HG03280 (cell line): Measurements from ENCODE around the gene MXRA8.
"Not testable (repeated sequence)": the region's sequence is repeated elsewhere in the genome, so short reads cannot be mapped to it uniquely, and the experiment has no call there.

Experiments
- ATAC-seq: cut with Tn5 transposase; IDR thresholded peaks from one replicate; pipeline ENCODE4 v1.9.1; 2021; ENCODE audit warnings: mild to moderate bottlenecking, moderate library complexity; ENCODE audit not compliant: unreplicated experiment

MXRA8 gene, protein sequence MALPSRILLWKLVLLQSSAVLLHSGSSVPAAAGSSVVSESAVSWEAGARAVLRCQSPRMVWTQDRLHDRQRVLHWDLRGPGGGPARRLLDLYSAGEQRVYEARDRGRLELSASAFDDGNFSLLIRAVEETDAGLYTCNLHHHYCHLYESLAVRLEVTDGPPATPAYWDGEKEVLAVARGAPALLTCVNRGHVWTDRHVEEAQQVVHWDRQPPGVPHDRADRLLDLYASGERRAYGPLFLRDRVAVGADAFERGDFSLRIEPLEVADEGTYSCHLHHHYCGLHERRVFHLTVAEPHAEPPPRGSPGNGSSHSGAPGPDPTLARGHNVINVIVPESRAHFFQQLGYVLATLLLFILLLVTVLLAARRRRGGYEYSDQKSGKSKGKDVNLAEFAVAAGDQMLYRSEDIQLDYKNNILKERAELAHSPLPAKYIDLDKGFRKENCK

DNA sequence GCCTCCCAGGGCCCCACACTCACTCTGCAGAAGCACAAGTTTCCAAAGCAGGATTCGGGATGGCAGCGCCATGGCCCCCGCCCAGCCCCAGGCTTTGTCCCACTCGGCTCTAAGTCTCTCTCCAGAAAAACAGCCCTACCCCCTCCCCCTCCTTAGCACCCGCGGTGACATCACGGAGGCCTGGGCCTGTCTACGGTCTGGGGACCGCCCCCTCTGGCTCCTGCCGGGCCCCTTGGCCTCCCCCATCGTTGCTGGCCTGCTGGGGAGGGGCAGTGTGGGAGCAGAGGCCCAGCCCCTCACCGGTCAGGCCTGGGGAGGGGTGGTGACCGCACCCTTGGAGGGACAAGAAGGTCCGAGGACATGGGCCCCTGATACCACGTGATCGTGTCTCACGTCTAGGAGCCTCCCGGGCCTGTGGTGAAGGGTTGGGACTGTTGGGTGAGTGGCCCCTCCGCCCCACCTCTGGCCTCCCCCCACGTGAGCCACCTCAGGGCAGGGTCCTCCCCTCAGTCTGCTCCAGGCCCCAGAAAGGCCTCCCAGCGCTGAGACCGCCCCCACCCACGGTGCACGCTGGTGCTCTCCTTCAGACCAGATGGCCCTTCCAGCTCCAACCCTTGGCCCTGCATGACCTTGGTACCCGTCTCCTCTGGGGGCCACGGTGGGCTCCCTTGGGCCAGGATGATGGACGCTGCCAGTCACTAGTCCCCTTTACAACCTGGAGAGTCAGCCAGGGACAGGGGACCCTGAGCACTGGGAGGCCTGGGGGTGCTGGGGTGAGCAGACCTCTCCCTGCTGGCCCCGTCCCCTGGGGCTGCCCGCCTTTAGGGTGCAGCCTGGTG is at the start of gene MXRA8:
TSS of gene MXRA8 (minus strand) at position 123 of the 839 bp plus-strand sequence. CDS start at position 72, 51 bp downstream.
- ATAC-seq: no peak

DNA sequence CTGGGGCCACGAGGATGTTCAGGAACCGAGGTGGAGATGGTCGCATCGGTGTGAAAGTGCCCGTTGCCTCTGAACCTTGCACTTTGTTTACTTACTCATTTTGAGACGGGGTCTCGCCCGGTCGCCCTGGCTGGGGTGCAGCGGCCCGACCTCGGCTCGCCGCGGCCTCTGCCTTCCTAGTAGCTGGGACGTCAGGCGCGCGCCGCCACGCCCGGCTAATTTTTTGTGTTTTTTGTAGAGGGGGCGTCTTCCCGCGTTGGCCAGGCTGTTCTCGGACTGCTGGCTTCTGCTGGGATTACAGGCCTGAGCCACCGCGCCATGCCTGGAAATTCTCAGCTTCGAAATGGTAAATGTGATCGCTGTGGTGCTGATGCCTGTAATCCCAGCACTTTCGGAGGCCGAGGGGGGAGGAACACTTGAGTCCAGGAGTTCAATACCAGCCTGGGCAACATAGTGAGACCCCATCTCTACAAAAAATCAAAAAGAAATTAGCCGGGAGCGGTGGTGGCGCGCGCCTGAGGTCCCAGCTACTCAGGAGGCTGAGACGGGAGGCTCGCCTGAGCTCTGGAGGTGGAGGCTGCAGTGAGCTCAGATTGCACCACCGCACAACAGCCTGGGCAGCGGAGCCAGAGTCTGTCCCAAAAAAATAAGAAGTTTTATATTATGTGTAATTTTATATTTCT is 49.4 kb upstream of the MXRA8 start:
- no peak for ATAC-seq

DNA sequence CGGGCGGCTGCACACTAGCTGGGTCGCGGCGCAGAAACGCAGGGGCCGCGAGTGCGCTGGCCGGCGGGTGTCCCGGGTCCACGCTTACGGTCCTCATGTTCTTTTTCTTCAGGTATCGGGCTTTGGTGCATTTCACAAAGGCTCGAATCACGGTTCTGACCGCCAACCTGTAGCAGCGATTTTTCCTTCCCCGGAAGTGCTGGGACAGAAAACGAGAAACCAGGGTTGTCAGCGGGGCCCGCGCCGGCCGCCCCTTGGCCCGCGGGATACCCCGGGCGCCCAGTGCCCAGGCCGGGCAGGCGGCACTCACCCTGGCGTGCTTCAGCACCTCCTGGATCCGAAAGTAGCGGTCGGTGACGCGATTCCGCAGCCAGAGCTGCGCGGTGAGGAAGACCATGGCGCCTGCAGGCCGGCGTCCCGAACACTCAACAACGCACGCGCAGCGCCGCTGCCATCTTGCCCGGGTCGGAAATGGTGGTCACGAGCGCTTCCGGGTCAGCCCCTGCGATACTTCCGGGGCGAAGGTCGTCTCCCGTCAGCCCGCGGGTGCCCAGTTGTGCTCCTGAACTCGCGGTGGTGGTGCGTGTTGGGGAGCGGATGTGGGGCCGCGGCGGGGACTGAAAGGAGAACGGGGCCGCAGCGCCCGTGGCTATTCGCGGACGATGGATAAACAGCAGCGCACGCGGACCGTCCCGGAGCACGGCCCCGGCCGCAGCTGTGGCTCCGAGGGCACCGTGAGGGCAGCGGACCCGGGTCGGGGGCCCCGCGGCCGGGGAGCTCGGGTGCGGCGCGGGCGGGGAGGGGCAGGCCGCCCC is 48.7 kb upstream of the MXRA8 start, which contains the start of gene MRPL20:
TSS of gene MRPL20 (minus strand) at position 473 of the 815 bp plus-strand sequence. CDS start at position 397, 76 bp downstream.
- ATAC-seq: peak; percentile 92

DNA sequence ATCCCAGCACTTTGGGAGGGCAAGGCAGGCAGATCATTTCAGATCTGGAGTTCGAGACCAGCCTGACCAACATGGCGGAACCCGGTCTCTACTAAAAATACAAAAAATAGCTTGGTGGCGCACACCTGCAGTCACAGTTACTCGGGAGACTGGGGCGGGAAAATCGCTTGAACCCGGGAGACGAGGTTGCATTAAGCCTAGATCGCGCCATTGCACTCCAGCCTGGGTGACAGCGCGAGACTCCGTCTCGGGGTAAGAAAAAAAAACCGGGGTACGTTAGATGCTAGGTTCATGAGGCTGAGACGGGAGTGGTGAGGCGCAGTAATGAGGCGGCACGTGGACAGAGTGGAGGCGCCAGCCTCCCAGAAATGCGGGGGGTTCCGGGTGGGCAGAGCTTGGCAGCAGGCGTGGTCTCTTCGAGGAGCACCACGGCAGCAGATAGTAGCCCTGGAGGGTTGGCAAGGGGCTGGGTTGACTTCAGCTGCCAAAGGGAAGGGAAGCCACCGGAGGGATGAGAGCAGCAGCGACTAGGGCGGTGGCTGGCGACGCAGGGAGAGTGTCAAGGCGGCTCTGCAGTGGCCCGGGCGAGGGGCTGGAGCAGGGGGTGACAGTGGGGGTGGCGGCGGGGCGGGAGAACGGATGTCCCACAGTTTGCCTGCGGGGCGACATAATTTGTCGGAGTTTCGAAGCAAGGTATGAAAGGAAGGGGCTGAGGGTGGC is 47.9 kb upstream of the MXRA8 start:
- no peak for ATAC-seq

DNA sequence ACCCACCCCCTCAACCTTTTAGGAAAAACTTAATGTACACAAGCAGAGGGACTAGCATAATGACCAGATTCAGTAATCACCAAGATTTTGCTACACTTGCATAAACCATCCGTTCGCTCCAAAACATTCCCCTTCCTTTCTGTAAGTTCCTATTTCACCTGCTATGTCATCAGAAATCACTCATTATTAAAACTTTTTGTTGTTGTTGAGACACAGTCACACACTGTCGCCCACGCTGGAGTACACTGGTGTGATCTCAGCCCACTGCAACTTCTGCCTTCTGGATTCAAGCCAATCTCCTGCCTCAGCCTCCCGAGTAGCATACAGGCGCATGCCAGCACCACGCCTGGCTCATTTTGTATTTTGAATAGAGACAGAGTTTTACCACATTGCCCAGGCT is 45.3 kb upstream of the MXRA8 start:
- ATAC-seq: no peak

DNA sequence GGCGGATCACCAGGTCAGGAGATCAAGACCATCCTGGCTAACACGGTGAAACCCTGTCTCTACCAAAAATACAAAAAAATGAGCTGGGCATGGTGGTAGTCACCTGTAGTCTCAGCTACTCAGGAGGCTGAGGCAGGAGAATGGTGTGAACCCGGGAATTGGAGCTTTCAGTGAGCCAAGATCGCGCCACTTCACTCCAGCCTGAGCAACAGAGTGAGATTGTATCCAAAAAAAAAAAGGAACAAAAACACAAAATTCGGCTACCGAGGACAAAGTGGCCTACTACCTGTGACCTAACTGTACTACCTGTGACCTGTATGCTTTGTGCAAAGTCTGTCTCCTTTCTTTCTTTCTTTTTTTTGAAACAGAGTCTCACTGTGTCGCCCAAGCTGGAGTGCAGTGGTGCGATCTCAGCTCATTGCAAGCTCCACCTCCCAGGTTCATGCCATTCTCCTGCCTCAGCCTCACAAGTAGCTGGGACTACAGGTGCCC is 44.6 kb upstream of the MXRA8 start:
- ATAC-seq: not testable (repeated sequence)

DNA sequence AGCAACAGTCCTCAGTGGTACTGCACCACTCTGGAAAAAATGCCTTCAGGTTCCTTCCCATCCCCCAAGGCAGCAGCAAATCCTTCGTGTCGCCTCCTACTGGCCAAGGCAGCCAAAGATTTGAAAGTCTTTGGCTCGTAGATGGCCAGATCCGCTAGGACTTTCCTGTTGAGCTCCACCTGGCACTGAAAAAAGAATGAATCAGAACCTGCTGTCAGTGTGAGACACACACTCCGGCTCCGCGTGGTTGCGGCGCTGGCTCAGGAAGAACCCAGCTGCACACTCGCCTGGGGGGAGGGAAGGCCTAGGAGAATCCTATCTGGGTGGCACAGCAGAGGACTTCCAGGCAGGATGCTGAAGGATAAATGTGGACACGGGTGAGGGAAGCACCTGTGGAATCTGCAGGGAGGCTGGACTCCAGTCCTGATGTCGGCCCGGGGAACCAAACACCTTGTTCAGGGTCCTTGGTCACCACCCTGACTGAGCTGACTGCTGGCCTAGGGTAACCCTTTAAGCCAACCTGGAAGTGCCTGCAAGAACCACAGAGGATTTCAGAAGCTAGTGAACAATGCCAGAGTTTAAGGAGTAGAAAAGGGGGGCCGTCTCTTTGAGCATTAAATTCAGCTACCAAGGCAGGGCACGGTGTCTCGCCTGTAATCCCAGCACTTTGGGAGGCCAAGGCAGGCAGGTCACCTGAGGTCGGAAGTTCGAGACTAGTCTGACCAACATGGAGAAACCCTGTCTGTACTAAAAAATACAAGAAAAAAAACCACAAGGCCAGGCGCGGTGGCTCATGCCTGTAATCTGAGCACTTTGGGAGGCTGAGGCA is 43.9 kb upstream of the MXRA8 start:
- no peak for ATAC-seq

DNA sequence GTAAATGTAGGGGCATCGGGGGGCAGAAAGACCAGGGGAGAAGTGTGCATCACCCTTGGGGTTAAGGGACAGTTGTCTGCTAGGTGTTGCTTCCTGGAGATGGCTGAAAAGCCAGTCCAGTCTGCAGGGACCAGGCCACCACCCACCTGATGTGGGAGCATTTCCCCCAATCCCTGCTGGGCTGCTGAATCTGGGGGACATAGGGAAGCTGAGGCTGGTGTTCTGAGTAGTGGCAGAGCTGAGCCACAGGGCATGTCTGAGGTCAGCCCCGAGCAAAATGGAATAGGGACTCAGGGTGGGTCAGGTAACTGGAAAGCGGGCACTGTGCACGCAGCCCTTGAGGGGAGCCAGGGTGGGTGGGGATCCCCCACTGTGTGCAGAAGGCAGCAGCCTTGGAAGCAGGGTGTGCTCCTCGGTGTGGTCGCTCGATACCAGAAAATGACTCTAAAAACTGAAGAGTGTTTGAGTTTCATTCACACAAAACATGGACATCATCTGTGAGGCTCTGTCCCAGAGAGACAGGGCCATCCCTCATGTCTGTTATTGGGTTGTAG is 43.2 kb upstream of the MXRA8 start:
- no peak for ATAC-seq

DNA sequence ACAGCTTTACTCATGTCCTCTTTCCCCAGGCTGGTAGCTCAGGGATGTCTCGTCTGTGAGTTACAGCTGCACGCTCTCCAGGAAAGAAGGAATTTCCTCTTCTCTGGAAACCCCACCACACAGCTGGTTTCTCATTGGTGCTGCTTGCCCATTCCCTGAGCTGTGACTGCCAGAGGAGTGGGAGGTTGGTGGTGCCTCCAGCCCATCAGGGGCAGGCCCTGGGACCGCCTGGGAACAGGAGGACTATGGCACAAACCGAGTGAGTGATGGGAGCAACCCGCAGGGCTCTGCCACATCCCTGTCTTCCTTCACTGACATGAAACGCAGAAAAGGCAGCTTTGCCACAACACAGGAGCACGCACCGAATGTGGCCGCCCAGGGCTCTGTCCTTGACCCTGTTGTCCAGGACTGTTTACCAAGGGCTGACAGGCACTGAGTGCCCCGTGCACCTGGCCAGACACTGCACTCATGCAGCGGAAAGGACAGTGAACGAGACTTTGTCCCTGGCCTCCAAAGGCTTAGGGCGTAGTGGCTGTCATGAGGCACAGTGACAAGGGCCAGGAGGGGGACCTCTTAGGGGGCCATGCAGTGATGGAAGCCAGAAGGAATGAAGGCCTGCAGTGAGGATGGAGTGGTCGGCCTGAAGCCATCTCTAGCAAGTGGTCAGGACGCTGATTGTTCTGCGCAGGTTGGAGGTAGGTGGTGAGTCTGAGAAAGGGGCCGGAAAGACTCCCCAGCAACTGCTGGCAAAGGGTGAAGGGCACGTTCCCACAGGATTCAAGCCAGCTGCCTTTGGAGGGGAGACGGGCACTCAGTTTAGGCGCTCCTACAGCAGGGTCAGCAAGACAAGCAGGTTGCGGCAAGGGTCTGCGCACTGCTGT is 42.5 kb upstream of the MXRA8 start:
- ATAC-seq: no peak

DNA sequence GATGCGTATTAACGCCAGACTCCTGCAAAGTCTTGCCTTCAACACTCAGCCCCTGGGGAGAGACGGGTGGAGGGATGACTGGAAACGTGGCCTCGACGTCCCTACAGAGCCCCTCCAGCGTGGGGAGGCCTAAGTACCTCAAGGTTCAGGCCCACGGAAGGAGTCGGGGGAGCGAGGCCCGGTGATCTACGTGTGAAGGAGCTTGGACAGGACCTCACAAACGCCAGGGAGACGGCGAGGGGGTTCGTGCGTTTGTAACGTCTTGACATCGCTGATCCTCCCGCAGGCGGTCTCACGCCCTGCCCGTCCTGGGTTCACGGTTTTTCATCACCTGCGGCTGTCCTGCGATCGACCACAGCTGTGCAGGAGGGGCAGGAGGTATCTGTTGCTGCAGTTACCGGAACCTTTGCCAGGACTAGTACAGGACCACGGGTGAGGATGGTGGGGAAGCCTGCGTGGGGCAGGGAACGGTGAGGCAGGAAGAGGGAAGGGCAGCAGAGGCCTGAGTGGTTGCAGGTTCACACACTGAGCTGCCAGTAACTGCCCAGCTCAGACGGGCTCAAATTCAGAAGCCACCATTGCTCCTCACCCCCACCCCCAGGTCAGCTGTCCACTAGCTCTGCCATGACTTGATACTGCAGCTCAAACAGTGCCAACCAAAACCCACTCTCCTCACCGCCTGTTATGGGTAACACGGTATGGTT is 41.7 kb upstream of the MXRA8 start:
- no peak for ATAC-seq

DNA sequence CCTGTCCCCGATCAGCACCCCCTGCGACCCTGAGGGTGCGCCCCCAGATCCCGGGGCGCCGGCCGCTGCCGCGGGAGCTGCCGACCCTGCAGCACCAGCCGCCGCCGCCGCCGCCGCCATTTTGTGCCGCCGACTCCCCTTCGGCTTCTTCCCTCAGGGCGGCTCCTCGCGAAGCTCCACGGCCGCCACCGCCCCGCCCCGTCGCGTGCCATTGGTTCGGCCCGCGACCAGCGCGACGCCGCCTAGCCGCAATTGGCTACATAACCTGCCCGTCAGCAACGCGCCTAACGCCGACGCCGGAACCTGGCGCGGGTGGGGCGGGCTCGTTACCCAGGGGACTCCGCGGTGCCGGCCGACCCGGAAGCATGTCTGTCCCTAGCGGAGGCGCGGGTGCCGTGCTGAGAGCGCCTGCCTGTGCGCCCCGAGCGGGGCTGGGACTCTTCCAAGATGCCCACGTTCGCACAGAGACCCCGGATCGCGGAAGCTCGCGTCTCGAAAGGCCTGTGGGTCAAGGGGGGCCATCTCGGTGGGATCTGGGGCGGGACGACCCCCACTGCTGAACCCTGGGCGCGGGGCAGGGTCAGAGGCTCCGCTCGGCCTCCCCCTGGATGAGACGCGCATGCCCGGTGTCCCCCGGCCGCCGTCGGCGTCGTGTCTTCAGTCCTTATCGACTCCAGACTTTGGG is 41.0 kb upstream of the MXRA8 start, which contains the start of gene CCNL2:
TSS of gene CCNL2 (minus strand) at position 149 of the 685 bp plus-strand sequence. CDS start at position 120, 29 bp downstream.
- ATAC-seq: peak; percentile 93

DNA sequence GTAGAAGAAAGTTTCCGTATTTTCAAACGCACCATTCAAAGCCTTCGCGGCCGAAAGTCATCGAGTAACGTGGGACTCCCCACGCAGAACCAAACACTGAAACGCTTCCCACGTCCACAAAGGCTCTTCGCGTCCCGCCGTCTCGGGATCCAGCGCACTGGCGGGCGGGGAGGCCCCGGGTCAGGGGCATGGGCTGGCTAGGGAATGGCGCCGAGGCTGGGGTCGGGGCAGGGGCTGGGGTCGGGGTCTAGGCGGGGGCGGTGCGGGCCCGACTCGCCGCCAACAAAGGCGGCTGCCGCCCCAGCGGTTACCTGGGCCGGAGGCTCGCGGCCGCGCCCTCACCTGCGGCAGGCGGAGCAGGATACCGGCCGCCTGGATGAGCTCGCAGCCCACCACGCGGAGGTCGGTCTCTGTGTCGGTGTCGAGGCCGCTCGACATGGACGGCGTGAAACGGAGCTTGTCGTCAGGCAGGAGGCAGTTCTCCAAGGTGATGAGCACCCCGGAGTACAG is 40.4 kb upstream of the MXRA8 start:
- ATAC-seq: peak; percentile 8

DNA sequence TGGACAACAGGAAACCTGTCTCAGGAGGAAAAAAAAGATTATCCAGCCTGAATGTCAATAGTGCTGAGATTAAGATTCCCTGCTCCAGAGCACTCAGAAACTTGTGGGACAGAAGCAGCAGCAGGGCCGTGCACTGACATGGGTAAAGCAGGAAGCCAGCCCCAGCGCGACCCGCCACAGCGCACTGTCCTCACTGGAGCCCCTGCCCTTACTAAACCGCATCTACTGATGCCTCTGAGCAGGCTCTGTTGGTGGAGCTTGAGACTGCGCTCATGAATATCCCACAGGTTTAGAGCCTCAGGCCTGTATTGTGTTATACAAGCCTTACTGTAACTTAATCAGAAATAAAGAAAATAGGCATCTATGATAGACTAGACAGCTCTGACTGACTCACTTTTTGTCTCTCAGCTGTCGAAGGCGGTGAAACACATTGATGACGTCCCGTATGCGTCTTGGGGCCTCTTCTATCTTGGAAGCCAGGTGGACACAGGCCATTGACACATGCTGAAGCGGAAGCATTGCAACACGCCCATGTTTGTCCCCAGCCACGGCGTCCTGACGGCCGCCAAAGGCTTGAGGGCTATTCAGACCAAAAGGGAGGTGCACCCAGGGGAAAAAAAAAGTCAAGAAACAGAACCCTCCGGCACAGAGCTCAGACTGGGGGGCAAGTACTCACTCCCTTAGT is 39.6 kb upstream of the MXRA8 start:
- ATAC-seq: no peak

DNA sequence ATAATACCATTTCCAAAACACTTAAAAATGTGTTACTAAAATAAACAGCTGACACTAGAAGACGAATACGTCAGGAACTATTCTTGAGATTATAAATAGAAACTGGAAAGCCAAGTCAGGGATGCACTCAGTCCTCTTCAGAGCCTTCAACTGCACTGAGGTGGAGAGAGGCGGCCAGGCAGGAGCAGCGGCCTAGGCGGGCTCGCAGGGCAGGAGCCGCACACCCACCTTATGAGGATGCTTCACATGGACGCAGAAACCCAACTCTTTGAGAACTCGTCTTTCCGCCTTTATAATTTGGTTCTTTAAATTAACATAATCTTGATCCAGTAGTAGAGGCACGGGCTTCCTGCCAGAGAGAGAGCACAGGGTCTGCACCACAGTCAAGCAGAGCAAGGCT is 36.8 kb upstream of the MXRA8 start:
- ATAC-seq: no peak

DNA sequence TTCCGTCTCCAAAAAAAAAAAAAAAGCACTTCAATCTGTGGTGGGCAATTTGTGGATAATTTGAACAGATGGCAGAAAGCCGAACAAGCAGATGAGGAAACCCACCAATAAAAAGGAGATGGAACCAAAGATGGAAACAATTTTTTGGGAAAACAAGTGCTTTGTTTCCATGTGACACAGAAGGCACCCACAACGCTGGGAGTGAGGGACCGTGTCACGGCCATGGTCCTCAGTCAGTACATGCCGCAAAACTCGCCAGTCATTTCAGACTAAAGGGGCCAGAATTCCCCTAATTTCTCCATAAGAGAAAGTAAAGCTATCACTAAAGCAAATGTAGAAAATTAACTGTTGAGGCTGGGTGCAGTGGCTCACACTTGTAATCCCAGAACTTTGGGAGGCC is 35.8 kb upstream of the MXRA8 start:
- no peak for ATAC-seq
